Liver (tissue), 2 donors: ENCODE data around the gene CROCC2.

Experiments used
- FOXA1 ChIP-seq: IDR thresholded peaks from 2 replicates; pipeline ENCODE4 v1.6.1; 2016; ENCODE audit warnings: antibody characterized with exemption
- ZBTB33 ChIP-seq: IDR thresholded peaks from 2 replicates; pipeline ENCODE4 v1.6.1; 2016; ENCODE audit warnings: antibody characterized with exemption
- TF ChIP-seq, protein P1 (sequence below): fragments of 150-350 bp; IDR thresholded peaks from 2 replicates; pipeline ENCODE4 v1.5.1; 2017; ENCODE audit warnings: improper control_type of control experiment, low read depth, low read length; ENCODE audit not compliant: missing input control
- donor health status: healthy.

- no peak for TF ChIP-seq ZBTB33
- TF ChIP-seq, protein P1, sequence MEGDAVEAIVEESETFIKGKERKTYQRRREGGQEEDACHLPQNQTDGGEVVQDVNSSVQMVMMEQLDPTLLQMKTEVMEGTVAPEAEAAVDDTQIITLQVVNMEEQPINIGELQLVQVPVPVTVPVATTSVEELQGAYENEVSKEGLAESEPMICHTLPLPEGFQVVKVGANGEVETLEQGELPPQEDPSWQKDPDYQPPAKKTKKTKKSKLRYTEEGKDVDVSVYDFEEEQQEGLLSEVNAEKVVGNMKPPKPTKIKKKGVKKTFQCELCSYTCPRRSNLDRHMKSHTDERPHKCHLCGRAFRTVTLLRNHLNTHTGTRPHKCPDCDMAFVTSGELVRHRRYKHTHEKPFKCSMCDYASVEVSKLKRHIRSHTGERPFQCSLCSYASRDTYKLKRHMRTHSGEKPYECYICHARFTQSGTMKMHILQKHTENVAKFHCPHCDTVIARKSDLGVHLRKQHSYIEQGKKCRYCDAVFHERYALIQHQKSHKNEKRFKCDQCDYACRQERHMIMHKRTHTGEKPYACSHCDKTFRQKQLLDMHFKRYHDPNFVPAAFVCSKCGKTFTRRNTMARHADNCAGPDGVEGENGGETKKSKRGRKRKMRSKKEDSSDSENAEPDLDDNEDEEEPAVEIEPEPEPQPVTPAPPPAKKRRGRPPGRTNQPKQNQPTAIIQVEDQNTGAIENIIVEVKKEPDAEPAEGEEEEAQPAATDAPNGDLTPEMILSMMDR: no peak
- TF ChIP-seq FOXA1: no peak
Observed at GRCh38 chr2:240906911-240907590, 915 bp downstream of the CROCC2 start.
